ENCODE measurements around the gene METTL15. TPM values are rescaled to one million over a fixed set of nuclear protein-coding genes. Genes with fewer than 3 reads are reported as not detected.
"Not testable (repeated sequence)": the region's sequence is repeated elsewhere in the genome, so short reads cannot be mapped to it uniquely, and the experiment has no call there.

The METTL15 gene
- total and polyA plus RNA-seq, 3 donors from 2014 or later = 8.2 to 25.7 (median 14.8) TPM

GRCh38 chr11:28092786-28093185, 15.4 kb upstream of the METTL15 start:
- H3K4me1 ChIP-seq = no peaks in the 10 kb centered on the region

GRCh38 chr11:28098257-28098656, 9.9 kb upstream of the METTL15 start:
- TF ChIP-seq CTCF (IDR thresholded peaks at IDR 0.05) = no peak
- no peak for TF ChIP-seq POLR2A (IDR thresholded peaks at IDR 0.05)
- Histone ChIP-seq H3K4me3 (no peak overlapping the region), H3K27me3 (no peaks in the 10 kb centered on the region), H3K36me3 (ENCODE audit: low read depth, missing control alignments) (no peaks in the 10 kb centered on the region), H3K4me1 (no peaks in the 10 kb centered on the region), H3K9me3 (no peaks in the 10 kb centered on the region), H3K27ac (no peak overlapping the region)
- intact Hi-C loops (cut with DNase I; ENCODE audit: low total_unique reads) = no loop called here
- DNase-seq = no peak
- WGBS, 2 donors = 69 to 80% methylated on average over 1 of the region's 1 CpG

More at GRCh38 chr11:28092786-28093185, 15.4 kb upstream of the METTL15 start:
- Histone ChIP-seq H3K9me3 (no peaks in the 10 kb centered on the region), H3K27ac (no peak overlapping the region), H3K27me3 (no peaks in the 10 kb centered on the region), H3K4me3 (no peak overlapping the region), H3K36me3 (ENCODE audit: low read depth, missing control alignments) (no peaks in the 10 kb centered on the region)
- no peak for DNase-seq
- no peak for TF ChIP-seq CTCF (IDR thresholded peaks at IDR 0.05)
- TF ChIP-seq POLR2A (IDR thresholded peaks at IDR 0.05) = no peak
- intact Hi-C loops (cut with DNase I; ENCODE audit: low total_unique reads) = no loop called here

- intact Hi-C loops (cut with DNase I; ENCODE audit: low total_unique reads) = no loop called here
Observed at GRCh38 chr11:28099715-28100114, 8.5 kb upstream of the METTL15 start.

GRCh38 chr11:28100665-28101064, 7.5 kb upstream of the METTL15 start:
- TF ChIP-seq CTCF (IDR thresholded peaks at IDR 0.05) = no peak
- H3K36me3 ChIP-seq (ENCODE audit: low read depth, missing control alignments) = no peaks in the 10 kb centered on the region
- H3K27me3 ChIP-seq = no peaks in the 10 kb centered on the region
- intact Hi-C loops (cut with DNase I; ENCODE audit: low total_unique reads) = no loop called here
- H3K4me3 ChIP-seq = no peak overlapping the region
- WGBS, 2 donors = 74 to 87% methylated on average over 2 of the region's 2 CpGs
- DNase-seq = no peak
- H3K9me3 ChIP-seq = no peaks in the 10 kb centered on the region
- H3K27ac ChIP-seq = no peak overlapping the region
- no peaks in the 10 kb centered on the region for H3K4me1 ChIP-seq

More at GRCh38 chr11:28099715-28100114, 8.5 kb upstream of the METTL15 start:
- H3K36me3 ChIP-seq (ENCODE audit: low read depth, missing control alignments) = no peaks in the 10 kb centered on the region
- H3K4me1 ChIP-seq = no peaks in the 10 kb centered on the region
- WGBS, 2 donors = 33 to 56% methylated on average over 1 of the region's 1 CpG
- no peak for DNase-seq
- no peaks in the 10 kb centered on the region for H3K9me3 ChIP-seq
- TF ChIP-seq CTCF (IDR thresholded peaks at IDR 0.05) (no peak), POLR2A (IDR thresholded peaks at IDR 0.05) (no peak)
- no peak overlapping the region for H3K27ac ChIP-seq
- H3K27me3 ChIP-seq = no peaks in the 10 kb centered on the region
- H3K4me3 ChIP-seq = no peak overlapping the region

GRCh38 chr11:28102300-28102699, 5.9 kb upstream of the METTL15 start:
- H3K4me1 ChIP-seq; H3K9me3 ChIP-seq; H3K27ac ChIP-seq; H3K4me3 ChIP-seq; DNase-seq; H3K27me3 ChIP-seq; H3K36me3 ChIP-seq (ENCODE audit: low read depth, missing control alignments); intact Hi-C loops (cut with DNase I; ENCODE audit: low total_unique reads): not testable (repeated sequence)
- 89 to 98% methylated on average over 4 of the region's 4 CpGs for WGBS, 2 donors
